ENCODE results near the gene RAD51B. TPM values are rescaled to one million over a fixed set of nuclear protein-coding genes. Genes with fewer than 3 reads are reported as not detected.

The RAD51B gene
- total RNA-seq, 1 experiment from 2014 or later: 20.0 TPM

DNA sequence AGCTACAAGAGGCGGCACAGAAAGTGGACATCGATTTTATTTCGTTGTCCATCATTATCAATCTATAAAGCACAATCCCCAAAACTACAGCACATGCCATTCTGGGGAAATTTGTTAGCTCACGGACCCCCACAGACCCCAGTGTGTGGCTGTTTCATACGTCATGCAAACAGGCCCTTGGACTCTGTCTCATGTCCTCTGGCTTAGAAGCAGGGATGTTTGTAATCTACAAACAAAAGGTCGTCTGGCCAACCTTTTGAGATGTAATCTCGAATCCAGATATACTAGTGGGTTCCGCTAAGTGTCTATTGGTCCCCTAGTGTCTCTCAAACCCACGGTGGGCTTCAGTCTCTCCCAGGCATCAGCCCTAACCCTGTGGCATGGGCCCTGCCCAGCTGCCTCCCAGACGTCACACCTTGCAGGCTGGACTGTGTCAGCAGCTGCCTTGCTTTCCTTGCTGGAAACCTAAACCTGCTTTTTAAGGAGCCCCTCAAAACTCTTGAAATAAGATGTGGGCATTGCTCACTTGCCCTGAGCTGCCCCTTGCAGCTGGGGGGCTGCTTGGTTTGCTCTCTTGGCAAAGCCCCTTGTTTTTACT lies 752.4 kb downstream of the RAD51B start:
- H3K79me2 ChIP-seq (ENCODE audit: insufficient read depth, low read length): no peaks in the 10 kb centered on the region
- H4K20me1 ChIP-seq (ENCODE audit: insufficient read depth): no peaks in the 10 kb centered on the region
- ATAC-seq: no peak
- ChIA-PET POLR2A (no interaction called here), CTCF (no interaction called here), RAD21 (ENCODE audit: low non-redundant PET in 1 of 2, low total read pairs in 2 of 2, uncharacterized antibody in 2 of 2, unreplicated experiment in 2 of 2) (no interaction called here)
- no peaks in the 10 kb centered on the region for H3K27me3 ChIP-seq (ENCODE audit: insufficient read depth, low read length)
- TF ChIP-seq, protein P1, sequence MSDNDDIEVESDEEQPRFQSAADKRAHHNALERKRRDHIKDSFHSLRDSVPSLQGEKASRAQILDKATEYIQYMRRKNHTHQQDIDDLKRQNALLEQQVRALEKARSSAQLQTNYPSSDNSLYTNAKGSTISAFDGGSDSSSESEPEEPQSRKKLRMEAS (IDR thresholded peaks at IDR 0.05): no peak
- no peak for TF ChIP-seq SP1 (IDR thresholded peaks at IDR 0.05; ENCODE audit: low read depth)
- TF ChIP-seq JUND (IDR thresholded peaks at IDR 0.05): no peak
- TF ChIP-seq SRF (IDR thresholded peaks at IDR 0.05; ENCODE audit: low read depth): no peak
- TF ChIP-seq YY1 (IDR thresholded peaks at IDR 0.05; ENCODE audit: extremely low read depth, insufficient replicate concordance, low read depth, low read length): no peak
- no peak for TF ChIP-seq RAD21 (IDR thresholded peaks at IDR 0.05; ENCODE audit: low read depth)
- TF ChIP-seq POLR2A (IDR thresholded peaks at IDR 0.05; ENCODE audit: borderline replicate concordance, extremely low read depth, insufficient read depth, insufficient read length): no peak
- TF ChIP-seq, protein P2, sequence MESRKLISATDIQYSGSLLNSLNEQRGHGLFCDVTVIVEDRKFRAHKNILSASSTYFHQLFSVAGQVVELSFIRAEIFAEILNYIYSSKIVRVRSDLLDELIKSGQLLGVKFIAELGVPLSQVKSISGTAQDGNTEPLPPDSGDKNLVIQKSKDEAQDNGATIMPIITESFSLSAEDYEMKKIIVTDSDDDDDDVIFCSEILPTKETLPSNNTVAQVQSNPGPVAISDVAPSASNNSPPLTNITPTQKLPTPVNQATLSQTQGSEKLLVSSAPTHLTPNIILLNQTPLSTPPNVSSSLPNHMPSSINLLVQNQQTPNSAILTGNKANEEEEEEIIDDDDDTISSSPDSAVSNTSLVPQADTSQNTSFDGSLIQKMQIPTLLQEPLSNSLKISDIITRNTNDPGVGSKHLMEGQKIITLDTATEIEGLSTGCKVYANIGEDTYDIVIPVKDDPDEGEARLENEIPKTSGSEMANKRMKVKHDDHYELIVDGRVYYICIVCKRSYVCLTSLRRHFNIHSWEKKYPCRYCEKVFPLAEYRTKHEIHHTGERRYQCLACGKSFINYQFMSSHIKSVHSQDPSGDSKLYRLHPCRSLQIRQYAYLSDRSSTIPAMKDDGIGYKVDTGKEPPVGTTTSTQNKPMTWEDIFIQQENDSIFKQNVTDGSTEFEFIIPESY (IDR thresholded peaks at IDR 0.05; ENCODE audit: extremely low read depth, insufficient replicate concordance, low read length): no peak
- no peak for TF ChIP-seq TCF7L2 (IDR thresholded peaks at IDR 0.05; ENCODE audit: borderline replicate concordance, extremely low read depth, insufficient read depth, insufficient read length)
- no peak for TF ChIP-seq CEBPB (IDR thresholded peaks at IDR 0.05; ENCODE audit: low read depth)
- no peak for TF ChIP-seq ZNF274 (IDR thresholded peaks at IDR 0.05; ENCODE audit: low read depth, low read length)
- no peak for TF ChIP-seq CBX3 (IDR thresholded peaks at IDR 0.05; ENCODE audit: low read depth)
- H3K4me2 ChIP-seq (ENCODE audit: low read length): no peak overlapping the region
- H3K9ac ChIP-seq (ENCODE audit: low read length): no peak overlapping the region
- no TSS peak for BruUV-seq (replicated peaks)
- no peak overlapping the region for H3K27ac ChIP-seq (ENCODE audit: low read depth, low read length)
- no peaks in the 10 kb centered on the region for H3K9me3 ChIP-seq (ENCODE audit: control insufficient read depth in 1 of 2, insufficient read depth in 1 of 2, low read depth in 1 of 2, low read length in 2 of 2)
- DNase-seq (ENCODE audit: low read depth, low spot score): no peak
- no peak overlapping the region for H3K4me3 ChIP-seq (replicated peaks in 1 of 2; ENCODE audit: low read depth in 1 of 2, low read length in 2 of 2)
- peaks cover 27 to 32% of the 10 kb centered on the region in 2 experiments for H3K4me1 ChIP-seq (ENCODE audit: control insufficient read depth in 1 of 2, insufficient read depth in 2 of 2, low read length in 2 of 2)
- H3K36me3 ChIP-seq (ENCODE audit: control insufficient read depth in 1 of 2, insufficient read depth in 2 of 2, low read length in 2 of 2): no peaks in the 10 kb centered on the region
- H2AFZ ChIP-seq (ENCODE audit: low read depth, low read length, poor library complexity, severe bottlenecking): no peak overlapping the region
- intact Hi-C loops (cut with micrococcal nuclease): no loop called here
- no peaks in the 10 kb centered on the region for H3K9me2 ChIP-seq (ENCODE audit: insufficient read depth)

Data from HCT116 (cell line).